Renal pelvis (tissue), 4 donors: ENCODE results near the gene ACSL1. TPM values are rescaled to one million over a fixed set of nuclear protein-coding genes. Genes with fewer than 3 reads are reported as not detected.

Experiments used
- DNase-seq: peaks from one replicate; pipeline ENCODE4 v3.0.0-alpha.2; 2013
- polyA plus RNA-seq, 3 donors: library from polyadenylated mRNA; unstranded; fragments of 120-200 nt; gene quantifications; one replicate each; pipeline ENCODE4 v1.2.1, GENCODE V29; 2013; ENCODE audit not compliant: insufficient read length in 3 of 3

The ACSL1 gene
- polyA plus RNA-seq, 3 donors, result 46.8 to 64.5 (median 50.9) TPM

GRCh38 chr4:184722798-184723197 lies 103.0 kb downstream of the ACSL1 start:
- no peak for DNase-seq

- DNase-seq, result no peak
Observed at GRCh38 chr4:184721254-184721653, 104.5 kb downstream of the ACSL1 start.

GRCh38 chr4:184719407-184719806 lies 106.4 kb downstream of the ACSL1 start:
- DNase-seq, result no peak

- no peak for DNase-seq
Observed at GRCh38 chr4:184715526-184715925, 110.2 kb downstream of the ACSL1 start.

- no peak for DNase-seq
Observed at GRCh38 chr4:184713887-184714286, 111.9 kb downstream of the ACSL1 start.

DNA sequence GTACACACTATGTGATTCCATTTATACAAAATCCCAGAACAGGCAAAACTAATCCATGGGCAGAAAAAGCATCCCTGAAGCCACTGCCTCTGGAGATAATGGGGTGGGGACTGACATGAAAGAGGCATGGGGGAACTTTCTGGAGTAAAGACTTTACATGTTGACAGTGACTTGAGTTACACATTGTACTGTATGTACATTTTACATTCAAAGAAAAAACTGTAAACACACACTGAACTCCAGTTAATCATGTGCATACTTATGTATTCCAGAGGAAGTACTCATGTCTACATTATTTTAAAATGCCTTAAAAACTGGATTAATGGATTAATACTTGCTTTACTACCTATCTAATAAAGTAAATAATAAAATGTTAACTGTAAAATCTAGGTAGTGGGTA lies 113.4 kb downstream of the ACSL1 start:
- DNase-seq, result no peak

GRCh38 chr4:184706453-184706852 lies 119.3 kb downstream of the ACSL1 start:
- DNase-seq, result no peak

DNA sequence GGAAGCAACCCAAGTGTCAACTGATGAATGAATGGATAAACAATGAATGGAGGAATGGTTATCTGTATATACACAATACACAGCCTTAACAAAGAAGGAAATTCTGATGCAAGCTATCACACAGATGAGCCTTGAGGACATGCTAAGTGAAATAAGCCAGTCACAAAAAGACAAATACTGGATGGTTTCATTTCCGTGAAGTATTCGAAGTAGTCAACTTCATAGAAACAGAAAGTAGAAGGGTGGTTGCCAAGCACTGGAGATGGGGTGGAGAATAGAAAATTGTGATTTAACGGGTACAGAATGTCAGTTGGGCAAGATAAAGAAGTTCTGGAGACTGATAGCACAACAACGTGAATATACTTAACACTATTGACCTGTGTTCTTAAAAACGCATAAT lies 120.1 kb downstream of the ACSL1 start:
- no peak for DNase-seq

Other genes with a start within 250 kb of the ACSL1 start
- 10 to 100 TPM; 30.8 to 32.5 (median 32.4) TPM for gene CASP3, start 176.5 kb downstream of the ACSL1 start, polyA plus RNA-seq
- gene PRIMPOL, start 176.2 kb downstream of the ACSL1 start, polyA plus RNA-seq, result 10 to 100 TPM; 23.4 to 36.5 (median 36.3) TPM
- 10 to 100 TPM; 38.0 to 47.1 (median 43.1) TPM for gene CENPU, start 91.9 kb downstream of the ACSL1 start, polyA plus RNA-seq
- gene HELT, start 192.5 kb upstream of the ACSL1 start, polyA plus RNA-seq, result not detected